GM12891 (cell line): ENCODE results near the gene PRMT7.

ENCODE experiments used
- POLR2A ChIP-seq: IDR thresholded peaks from 2 replicates; pipeline ENCODE4 v1.6.1; 2011; ENCODE audit warnings: low read depth, low read length, control low read depth
- POLR2AphosphoS5 ChIP-seq: IDR thresholded peaks from 2 replicates; pipeline ENCODE4 v1.6.1; 2011; ENCODE audit warnings: low read depth, low read length, control low read depth
- TAF1 ChIP-seq: IDR thresholded peaks from 2 replicates; pipeline ENCODE4 v1.6.1; 2011; ENCODE audit warnings: low read depth, low read length, control low read depth

GRCh38 chr16:68353366-68353765, 42.5 kb downstream of the PRMT7 start:
- TF ChIP-seq POLR2AphosphoS5: no peak
- TF ChIP-seq POLR2A: no peak
- no peak for TF ChIP-seq TAF1
